SK-N-SH treated with all-trans-retinoic acid at 6 μM for 48 hours (cell line): ENCODE measurements around the gene MANBA.

ENCODE experiments used
- ATAC-seq: fragments of 200-7000 bp; cut with Tn5 transposase; 3 replicates; pipeline ENCODE4 v1.9.1; 2020; ENCODE audit warnings: mild to moderate bottlenecking, moderate library complexity
- ESRRG ChIP-seq: fragments of 250-450 bp; sonication (Bioruptor Pico); IDR thresholded peaks from 2 replicates; pipeline ENCODE4 v1.6.1; 2021; ENCODE audit warnings: mild to moderate bottlenecking
- GLIS3 ChIP-seq: fragments of 250-450 bp; sonication (Bioruptor Pico); IDR thresholded peaks from 2 replicates; pipeline ENCODE4 v1.5.0; 2020; ENCODE audit warnings: mild to moderate bottlenecking, moderate library complexity
- ISL1 ChIP-seq: fragments of 250-450 bp; sonication (Bioruptor Pico); IDR thresholded peaks from 2 replicates; pipeline ENCODE4 v2.1.2; 2022; ENCODE audit warnings: mild to moderate bottlenecking, moderate library complexity
- OSR1 ChIP-seq: fragments of 250-450 bp; sonication (Bioruptor Pico); IDR thresholded peaks from 2 replicates; pipeline ENCODE4 v1.8.0; 2022; ENCODE audit warnings: moderate library complexity, mild to moderate bottlenecking, inconsistent platforms
- RARB ChIP-seq: fragments of 250-450 bp; sonication (Bioruptor Pico); IDR thresholded peaks from 2 replicates; pipeline ENCODE4 v1.8.0; 2021; ENCODE audit warnings: mild to moderate bottlenecking, moderate library complexity
- TCF4 ChIP-seq: fragments of 250-450 bp; sonication (Bioruptor Pico); IDR thresholded peaks from 2 replicates; pipeline ENCODE4 v1.8.0; 2021; ENCODE audit warnings: mild to moderate bottlenecking, moderate library complexity, borderline replicate concordance
- TOX ChIP-seq: fragments of 250-450 bp; sonication (Bioruptor Pico); IDR thresholded peaks from 2 replicates; pipeline ENCODE4 v1.8.0; 2021; ENCODE audit warnings: mild to moderate bottlenecking, moderate library complexity, borderline replicate concordance
- ZC3H10 ChIP-seq: fragments of 250-450 bp; sonication (Bioruptor Pico); IDR thresholded peaks from 2 replicates; pipeline ENCODE4 v1.5.1; 2021; ENCODE audit warnings: mild to moderate bottlenecking, moderate library complexity
- ZFP3 ChIP-seq: fragments of 250-450 bp; sonication (Bioruptor Pico); IDR thresholded peaks from 2 replicates; pipeline ENCODE4 v1.5.0; 2020; ENCODE audit warnings: mild to moderate bottlenecking, moderate library complexity
- ZFP30 ChIP-seq: fragments of 450-650 bp; formaldehyde crosslinking; IDR thresholded peaks from 2 replicates; pipeline ENCODE4 v1.5.0; 2022; ENCODE audit warnings: mild to moderate bottlenecking, moderate library complexity
- ZNF565 ChIP-seq: fragments of 450-650 bp; formaldehyde crosslinking; conservative IDR thresholded peaks from 2 replicates; pipeline ENCODE4 v1.5.0; 2020; ENCODE audit warnings: low read depth, mild to moderate bottlenecking, moderate library complexity
- ZNF70 ChIP-seq: fragments of 450-650 bp; formaldehyde crosslinking; IDR thresholded peaks from 2 replicates; pipeline ENCODE4 v1.5.0; 2020; ENCODE audit warnings: mild to moderate bottlenecking, moderate library complexity
- TF ChIP-seq, protein P1 (sequence below): fragments of 250-450 bp; sonication (Bioruptor Pico); IDR thresholded peaks from 2 replicates; pipeline ENCODE4 v1.8.0; 2021; ENCODE audit warnings: low read depth, mild to moderate bottlenecking, moderate library complexity, borderline replicate concordance
- TF ChIP-seq, protein P2 (sequence below): fragments of 250-450 bp; sonication (Bioruptor Pico); IDR thresholded peaks from 2 replicates; pipeline ENCODE4 v1.5.0; 2020; ENCODE audit warnings: mild to moderate bottlenecking, moderate library complexity
- TF ChIP-seq, protein P3 (sequence below): fragments of 250-450 bp; sonication (Bioruptor Pico); IDR thresholded peaks from 2 replicates; pipeline ENCODE4 v1.8.0; 2020; ENCODE audit warnings: mild to moderate bottlenecking, moderate library complexity, borderline replicate concordance
- TF ChIP-seq, protein P4 (sequence below): fragments of 250-450 bp; sonication (Bioruptor Pico); IDR thresholded peaks from 2 replicates; pipeline ENCODE4 v1.5.1; 2020; ENCODE audit warnings: low read depth, mild to moderate bottlenecking, moderate library complexity

Gene MANBA

DNA sequence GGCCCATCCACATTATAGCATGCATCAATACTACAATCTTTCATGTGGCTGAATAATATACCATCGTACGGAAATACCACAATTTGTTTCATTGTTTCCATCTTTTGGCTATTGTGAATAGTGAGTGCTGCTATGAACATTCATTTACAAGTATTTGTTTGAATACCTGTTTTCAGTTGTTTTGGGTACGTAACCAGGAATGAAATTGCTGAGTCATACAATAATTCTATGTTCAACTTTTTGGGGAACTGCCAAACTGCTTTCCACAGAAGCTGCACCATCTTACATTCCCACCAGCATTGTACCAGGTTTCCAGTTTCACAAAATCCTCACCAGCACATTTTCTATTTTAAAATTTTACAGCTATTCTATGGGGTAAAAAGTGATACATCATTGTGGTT lies 28.5 kb upstream of the MANBA start (continued):
- TF ChIP-seq, protein P1, sequence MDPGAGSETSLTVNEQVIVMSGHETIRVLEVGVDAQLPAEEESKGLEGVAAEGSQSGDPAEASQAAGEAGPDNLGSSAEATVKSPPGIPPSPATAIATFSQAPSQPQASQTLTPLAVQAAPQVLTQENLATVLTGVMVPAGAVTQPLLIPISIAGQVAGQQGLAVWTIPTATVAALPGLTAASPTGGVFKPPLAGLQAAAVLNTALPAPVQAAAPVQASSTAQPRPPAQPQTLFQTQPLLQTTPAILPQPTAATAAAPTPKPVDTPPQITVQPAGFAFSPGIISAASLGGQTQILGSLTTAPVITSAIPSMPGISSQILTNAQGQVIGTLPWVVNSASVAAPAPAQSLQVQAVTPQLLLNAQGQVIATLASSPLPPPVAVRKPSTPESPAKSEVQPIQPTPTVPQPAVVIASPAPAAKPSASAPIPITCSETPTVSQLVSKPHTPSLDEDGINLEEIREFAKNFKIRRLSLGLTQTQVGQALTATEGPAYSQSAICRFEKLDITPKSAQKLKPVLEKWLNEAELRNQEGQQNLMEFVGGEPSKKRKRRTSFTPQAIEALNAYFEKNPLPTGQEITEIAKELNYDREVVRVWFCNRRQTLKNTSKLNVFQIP (CRISPR knock-in tag) = no peak
- TF ChIP-seq, protein P2, sequence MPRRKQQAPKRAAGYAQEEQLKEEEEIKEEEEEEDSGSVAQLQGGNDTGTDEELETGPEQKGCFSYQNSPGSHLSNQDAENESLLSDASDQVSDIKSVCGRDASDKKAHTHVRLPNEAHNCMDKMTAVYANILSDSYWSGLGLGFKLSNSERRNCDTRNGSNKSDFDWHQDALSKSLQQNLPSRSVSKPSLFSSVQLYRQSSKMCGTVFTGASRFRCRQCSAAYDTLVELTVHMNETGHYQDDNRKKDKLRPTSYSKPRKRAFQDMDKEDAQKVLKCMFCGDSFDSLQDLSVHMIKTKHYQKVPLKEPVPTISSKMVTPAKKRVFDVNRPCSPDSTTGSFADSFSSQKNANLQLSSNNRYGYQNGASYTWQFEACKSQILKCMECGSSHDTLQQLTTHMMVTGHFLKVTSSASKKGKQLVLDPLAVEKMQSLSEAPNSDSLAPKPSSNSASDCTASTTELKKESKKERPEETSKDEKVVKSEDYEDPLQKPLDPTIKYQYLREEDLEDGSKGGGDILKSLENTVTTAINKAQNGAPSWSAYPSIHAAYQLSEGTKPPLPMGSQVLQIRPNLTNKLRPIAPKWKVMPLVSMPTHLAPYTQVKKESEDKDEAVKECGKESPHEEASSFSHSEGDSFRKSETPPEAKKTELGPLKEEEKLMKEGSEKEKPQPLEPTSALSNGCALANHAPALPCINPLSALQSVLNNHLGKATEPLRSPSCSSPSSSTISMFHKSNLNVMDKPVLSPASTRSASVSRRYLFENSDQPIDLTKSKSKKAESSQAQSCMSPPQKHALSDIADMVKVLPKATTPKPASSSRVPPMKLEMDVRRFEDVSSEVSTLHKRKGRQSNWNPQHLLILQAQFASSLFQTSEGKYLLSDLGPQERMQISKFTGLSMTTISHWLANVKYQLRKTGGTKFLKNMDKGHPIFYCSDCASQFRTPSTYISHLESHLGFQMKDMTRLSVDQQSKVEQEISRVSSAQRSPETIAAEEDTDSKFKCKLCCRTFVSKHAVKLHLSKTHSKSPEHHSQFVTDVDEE (CRISPR knock-in tag) = no peak
- TF ChIP-seq ZNF70 (CRISPR knock-in tag) = no peak
- TF ChIP-seq OSR1 (CRISPR knock-in tag) = no peak
- no peak for TF ChIP-seq ESRRG (CRISPR knock-in tag)
- no peak for TF ChIP-seq ISL1

DNA sequence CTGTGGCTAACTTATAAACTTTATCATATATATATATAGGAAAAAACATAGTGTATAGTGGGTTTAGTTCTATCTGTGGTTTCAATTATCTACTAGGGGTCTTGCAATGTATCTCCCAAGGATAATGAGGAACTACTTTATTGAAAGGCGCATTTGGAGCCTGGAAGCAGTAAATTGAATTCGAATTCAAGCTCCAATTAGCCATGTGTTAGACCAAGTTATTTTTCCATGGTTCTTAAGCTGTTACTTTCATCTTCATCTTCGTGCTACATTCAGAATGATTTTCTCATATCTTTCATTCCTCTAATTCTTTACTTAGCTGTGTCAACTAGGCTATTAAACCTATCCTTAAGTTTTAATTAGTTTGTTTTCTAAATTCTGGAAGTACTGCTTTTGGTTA lies 27.2 kb upstream of the MANBA start:
- no peak for ATAC-seq
- TF ChIP-seq, protein P3, sequence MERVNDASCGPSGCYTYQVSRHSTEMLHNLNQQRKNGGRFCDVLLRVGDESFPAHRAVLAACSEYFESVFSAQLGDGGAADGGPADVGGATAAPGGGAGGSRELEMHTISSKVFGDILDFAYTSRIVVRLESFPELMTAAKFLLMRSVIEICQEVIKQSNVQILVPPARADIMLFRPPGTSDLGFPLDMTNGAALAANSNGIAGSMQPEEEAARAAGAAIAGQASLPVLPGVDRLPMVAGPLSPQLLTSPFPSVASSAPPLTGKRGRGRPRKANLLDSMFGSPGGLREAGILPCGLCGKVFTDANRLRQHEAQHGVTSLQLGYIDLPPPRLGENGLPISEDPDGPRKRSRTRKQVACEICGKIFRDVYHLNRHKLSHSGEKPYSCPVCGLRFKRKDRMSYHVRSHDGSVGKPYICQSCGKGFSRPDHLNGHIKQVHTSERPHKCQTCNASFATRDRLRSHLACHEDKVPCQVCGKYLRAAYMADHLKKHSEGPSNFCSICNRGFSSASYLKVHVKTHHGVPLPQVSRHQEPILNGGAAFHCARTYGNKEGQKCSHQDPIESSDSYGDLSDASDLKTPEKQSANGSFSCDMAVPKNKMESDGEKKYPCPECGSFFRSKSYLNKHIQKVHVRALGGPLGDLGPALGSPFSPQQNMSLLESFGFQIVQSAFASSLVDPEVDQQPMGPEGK (CRISPR knock-in tag) = no peak
- TF ChIP-seq ZFP3 (CRISPR knock-in tag) (no peak), TCF4 (CRISPR knock-in tag) (no peak), ZNF565 (CRISPR knock-in tag) (no peak), RARB (CRISPR knock-in tag) (no peak), ISL1 (no peak), ZNF70 (CRISPR knock-in tag) (no peak), TOX (CRISPR knock-in tag) (no peak)
- TF ChIP-seq, protein P4, sequence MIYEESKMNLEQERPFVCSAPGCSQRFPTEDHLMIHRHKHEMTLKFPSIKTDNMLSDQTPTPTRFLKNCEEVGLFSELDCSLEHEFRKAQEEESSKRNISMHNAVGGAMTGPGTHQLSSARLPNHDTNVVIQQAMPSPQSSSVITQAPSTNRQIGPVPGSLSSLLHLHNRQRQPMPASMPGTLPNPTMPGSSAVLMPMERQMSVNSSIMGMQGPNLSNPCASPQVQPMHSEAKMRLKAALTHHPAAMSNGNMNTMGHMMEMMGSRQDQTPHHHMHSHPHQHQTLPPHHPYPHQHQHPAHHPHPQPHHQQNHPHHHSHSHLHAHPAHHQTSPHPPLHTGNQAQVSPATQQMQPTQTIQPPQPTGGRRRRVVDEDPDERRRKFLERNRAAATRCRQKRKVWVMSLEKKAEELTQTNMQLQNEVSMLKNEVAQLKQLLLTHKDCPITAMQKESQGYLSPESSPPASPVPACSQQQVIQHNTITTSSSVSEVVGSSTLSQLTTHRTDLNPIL (CRISPR knock-in tag) = no peak
- TF ChIP-seq, protein P2 (CRISPR knock-in tag) = no peak
- TF ChIP-seq, protein P1 (CRISPR knock-in tag) = no peak

DNA sequence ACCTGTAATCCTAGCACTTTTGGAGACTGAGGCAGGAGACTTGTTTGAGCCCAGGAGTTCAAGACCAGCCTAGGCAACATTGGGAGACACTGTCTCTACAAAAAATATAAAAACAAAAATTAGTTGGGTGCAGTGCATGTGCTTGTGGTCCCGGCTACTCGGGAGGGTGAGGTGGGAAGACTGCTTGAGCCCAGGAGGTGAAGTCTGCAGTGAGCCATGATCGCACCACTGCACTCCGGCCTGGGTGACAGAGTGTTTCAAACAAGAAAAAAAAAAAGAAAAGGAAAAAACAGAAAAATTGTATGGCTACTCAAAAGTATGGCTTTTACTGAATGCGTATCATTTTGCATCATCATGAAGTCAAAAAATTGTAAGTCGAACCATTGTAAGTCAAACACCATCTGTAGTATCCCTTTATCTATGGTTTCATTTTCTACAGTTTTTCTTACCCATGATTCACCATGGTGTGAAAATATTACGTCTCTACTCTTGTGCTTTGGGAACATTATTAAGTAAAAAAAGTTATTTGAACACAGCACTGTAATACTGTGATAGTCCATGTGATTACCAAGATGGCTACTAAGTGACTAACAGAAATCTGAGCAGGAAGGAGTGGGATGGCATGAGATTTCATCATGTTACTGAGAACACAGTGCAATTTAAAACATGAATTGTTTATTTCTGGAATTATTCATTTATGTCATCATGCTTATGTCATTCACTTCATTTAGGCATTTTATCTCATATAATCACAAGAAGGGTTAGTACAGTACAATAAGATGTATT lies 26.5 kb upstream of the MANBA start:
- TF ChIP-seq ZC3H10 (CRISPR knock-in tag) (no peak), ZFP3 (CRISPR knock-in tag) (no peak), ISL1 (no peak), OSR1 (CRISPR knock-in tag) (no peak), ZFP30 (CRISPR knock-in tag) (no peak), ESRRG (CRISPR knock-in tag) (no peak), ZNF70 (CRISPR knock-in tag) (no peak), GLIS3 (no peak), RARB (CRISPR knock-in tag) (no peak)
- TF ChIP-seq, protein P3 (CRISPR knock-in tag) = no peak
- TF ChIP-seq, protein P4 (CRISPR knock-in tag) = no peak

More for the DNA sequence above, 26.5 kb upstream of the MANBA start:
- no peak; the same call in 2 of the 3 replicates for ATAC-seq
